Choroid plexus epithelial cell (primary cell): Measurements from ENCODE around the gene C12orf57.
"Not testable (repeated sequence)": the region's sequence is repeated elsewhere in the genome, so short reads cannot be mapped to it uniquely, and the experiment has no call there.

ENCODE experiments used
- DNase-seq: peaks from one replicate; pipeline ENCODE4 v3.0.0-alpha.2; 2010; ENCODE audit warnings: low read depth
- H3K4me3 ChIP-seq: 2 replicates; pipeline ENCODE4 v1.5.1; 2011; ENCODE audit warnings: low read depth, mild to moderate bottlenecking, control low read depth, low read length, moderate library complexity
- CTCF ChIP-seq: conservative IDR thresholded peaks from 2 replicates; pipeline ENCODE4 v1.5.1; 2011; ENCODE audit warnings: low read depth, mild to moderate bottlenecking, control low read depth, inconsistent platforms, low read length, moderate library complexity

Gene C12orf57

GRCh38 chr12:6903722-6904121 lies 40.1 kb upstream of the C12orf57 start:
- TF ChIP-seq CTCF, result no peak
- no peak overlapping the region for H3K4me3 ChIP-seq

GRCh38 chr12:6904280-6905276 lies 39.2 kb upstream of the C12orf57 start, which contains the start of gene LRRC23:
Gene LRRC23, plus strand, starts transcription at chr12:6904822. Its CDS starts 812 bp downstream, at chr12:6905634.
- peak within 1 kb of the TSS; percentile 85 for H3K4me3 ChIP-seq
- no peak for TF ChIP-seq CTCF
- peak; percentile 96 for DNase-seq

More at GRCh38 chr12:6903722-6904121, 40.1 kb upstream of the C12orf57 start:
- no peak for DNase-seq

- peak overlapping the region; percentile 85 for H3K4me3 ChIP-seq
- no peak for TF ChIP-seq CTCF
- DNase-seq, result no peak
Observed at GRCh38 chr12:6905414-6906040, 38.3 kb upstream of the C12orf57 start.

- not testable (repeated sequence) for DNase-seq, H3K4me3 ChIP-seq
Observed at GRCh38 chr12:6908141-6908540, 35.7 kb upstream of the C12orf57 start.

- H3K4me3 ChIP-seq, result no peak overlapping the region
- TF ChIP-seq CTCF, result no peak
- no peak for DNase-seq
Observed at GRCh38 chr12:6909421-6910145, 34.2 kb upstream of the C12orf57 start.

- no peak for TF ChIP-seq CTCF
- no peak overlapping the region for H3K4me3 ChIP-seq
- no peak for DNase-seq
Observed at GRCh38 chr12:6912164-6912935, 31.5 kb upstream of the C12orf57 start.
